Mucosa of stomach (tissue), 1 donor: ENCODE results near the gene ATP5F1D.
"Not testable (repeated sequence)": the region's sequence is repeated elsewhere in the genome, so short reads cannot be mapped to it uniquely, and the experiment has no call there.

ENCODE experiments used
- H3K27me3 ChIP-seq: one replicate; pipeline ENCODE4 v1.7.0; 2013; ENCODE audit warnings: mild to moderate bottlenecking, low read length; ENCODE audit not compliant: control insufficient read depth, insufficient read depth
- H3K36me3 ChIP-seq: one replicate; pipeline ENCODE4 v1.7.0; 2013; ENCODE audit warnings: low read length; ENCODE audit not compliant: control insufficient read depth, insufficient read depth
- H3K4me1 ChIP-seq: one replicate; pipeline ENCODE4 v1.7.0; 2013; ENCODE audit warnings: mild to moderate bottlenecking, low read length; ENCODE audit not compliant: control insufficient read depth, insufficient read depth
- H3K4me3 ChIP-seq: one replicate; pipeline ENCODE4 v1.7.0; 2013; ENCODE audit warnings: low read length
- H3K9ac ChIP-seq: one replicate; pipeline ENCODE4 v1.7.0; 2013; ENCODE audit warnings: mild to moderate bottlenecking, low read length, moderate library complexity
- H3K9me3 ChIP-seq: one replicate; pipeline ENCODE4 v1.7.0; 2013; ENCODE audit warnings: mild to moderate bottlenecking, low read length, moderate library complexity; ENCODE audit not compliant: control insufficient read depth
- donor health status: Pancreatic carcinoma.

Gene ATP5F1D

GRCh38 chr19:1237754-1238368, 3.7 kb upstream of the ATP5F1D start, which contains the start of gene CBARP:
Gene CBARP, minus strand, starts transcription at chr19:1238005. Its CDS starts 1,905 bp downstream, at chr19:1236100.
- H3K4me1 ChIP-seq = peaks cover 42% of the 10 kb centered on the region
- H3K9ac ChIP-seq = peak within 1 kb of the TSS; percentile 8
- H3K9me3 ChIP-seq = no peaks in the 10 kb centered on the region
- H3K36me3 ChIP-seq = no peaks in the 10 kb centered on the region
- no peak within 1 kb of the TSS for H3K4me3 ChIP-seq
- H3K27me3 ChIP-seq = peaks cover 28% of the 10 kb centered on the region

- Histone ChIP-seq H3K9ac (no peak overlapping the region), H3K36me3 (peaks cover 4% of the 10 kb centered on the region), H3K9me3 (no peaks in the 10 kb centered on the region), H3K4me1 (peaks cover 42% of the 10 kb centered on the region), H3K27me3 (peaks cover 28% of the 10 kb centered on the region), H3K4me3 (no peak overlapping the region)
These were observed 2.9 kb upstream of the ATP5F1D start for GRCh38 chr19:1238369-1239303.

GRCh38 chr19:1239420-1239795, 2.1 kb upstream of the ATP5F1D start:
- H3K9me3 ChIP-seq = no peaks in the 10 kb centered on the region
- H3K9ac ChIP-seq = no peak overlapping the region
- H3K4me1 ChIP-seq = peaks cover 47% of the 10 kb centered on the region
- H3K27me3 ChIP-seq = peaks cover 28% of the 10 kb centered on the region
- H3K4me3 ChIP-seq = no peak overlapping the region
- peaks cover 7% of the 10 kb centered on the region for H3K36me3 ChIP-seq

- no peak overlapping the region for H3K9ac ChIP-seq
- H3K4me3 ChIP-seq = no peak overlapping the region
- H3K4me1 ChIP-seq = peaks cover 51% of the 10 kb centered on the region
- H3K27me3 ChIP-seq = peaks cover 28% of the 10 kb centered on the region
- H3K36me3 ChIP-seq = peaks cover 7% of the 10 kb centered on the region
- no peaks in the 10 kb centered on the region for H3K9me3 ChIP-seq
These were observed 1.5 kb upstream of the ATP5F1D start for GRCh38 chr19:1239796-1240737.

DNA sequence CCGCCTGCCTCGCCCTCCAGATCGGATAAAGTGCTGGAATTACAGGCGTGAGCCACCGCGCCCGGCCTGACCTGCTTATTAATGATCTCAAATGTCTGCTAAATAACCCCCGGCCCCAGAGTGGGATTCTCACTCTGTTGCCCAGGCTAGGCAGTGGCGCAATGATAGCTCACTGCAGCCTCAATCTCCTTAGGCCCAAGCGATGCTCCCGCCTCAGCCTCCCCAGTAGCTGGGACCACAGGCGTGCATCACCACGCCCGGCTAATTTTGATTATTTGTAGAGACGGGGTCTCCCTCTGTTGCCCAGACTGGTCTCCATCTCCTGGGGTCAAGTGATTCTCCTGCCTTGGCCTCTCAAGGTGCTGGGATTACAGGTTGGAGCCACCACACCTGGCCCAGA, 626 bp upstream of the ATP5F1D start:
- Histone ChIP-seq H3K4me3 (no peak overlapping the region), H3K4me1 (peaks cover 59% of the 10 kb centered on the region), H3K9ac (peak overlapping the region; percentile 77)

GRCh38 chr19:1243768-1244692, 2.5 kb downstream of the ATP5F1D start:
- peak overlapping the region; percentile 70 for H3K9ac ChIP-seq
- peak overlapping the region; percentile 25 for H3K4me3 ChIP-seq
- H3K4me1 ChIP-seq = peaks cover 68% of the 10 kb centered on the region

More for the DNA sequence above, 626 bp upstream of the ATP5F1D start:
- Histone ChIP-seq H3K9me3 (no peaks in the 10 kb centered on the region), H3K27me3 (peaks cover 23% of the 10 kb centered on the region), H3K36me3 (peaks cover 7% of the 10 kb centered on the region)

GRCh38 chr19:1244693-1245451, 3.3 kb downstream of the ATP5F1D start:
- peak overlapping the region; percentile 25 for H3K4me3 ChIP-seq
- H3K9ac ChIP-seq = peak overlapping the region; percentile 70
- peaks cover 66% of the 10 kb centered on the region for H3K4me1 ChIP-seq
- H3K9me3 ChIP-seq = no peaks in the 10 kb centered on the region
- no peaks in the 10 kb centered on the region for H3K27me3 ChIP-seq
- H3K36me3 ChIP-seq = peaks cover 7% of the 10 kb centered on the region

More at GRCh38 chr19:1243768-1244692, 2.5 kb downstream of the ATP5F1D start:
- H3K36me3 ChIP-seq = peaks cover 7% of the 10 kb centered on the region
- H3K27me3 ChIP-seq = peaks cover 1% of the 10 kb centered on the region
- no peaks in the 10 kb centered on the region for H3K9me3 ChIP-seq

- peaks cover 7% of the 10 kb centered on the region for H3K36me3 ChIP-seq
- H3K4me3 ChIP-seq = peak overlapping the region; percentile 25
- H3K9me3 ChIP-seq = no peaks in the 10 kb centered on the region
- H3K4me1 ChIP-seq = peaks cover 62% of the 10 kb centered on the region
- no peaks in the 10 kb centered on the region for H3K27me3 ChIP-seq
- H3K9ac ChIP-seq = peak overlapping the region; percentile 70
These were observed 4.1 kb downstream of the ATP5F1D start for GRCh38 chr19:1245494-1246264.

- not testable (repeated sequence) for H3K4me3 ChIP-seq, H3K9me3 ChIP-seq, H3K27me3 ChIP-seq, H3K36me3 ChIP-seq, H3K9ac ChIP-seq
- H3K4me1 ChIP-seq = peaks cover 56% of the 10 kb centered on the region
These were observed 4.9 kb downstream of the ATP5F1D start for GRCh38 chr19:1246265-1247087.
